ENCODE data around the gene KRT26.

- TF ChIP-seq, protein P1, sequence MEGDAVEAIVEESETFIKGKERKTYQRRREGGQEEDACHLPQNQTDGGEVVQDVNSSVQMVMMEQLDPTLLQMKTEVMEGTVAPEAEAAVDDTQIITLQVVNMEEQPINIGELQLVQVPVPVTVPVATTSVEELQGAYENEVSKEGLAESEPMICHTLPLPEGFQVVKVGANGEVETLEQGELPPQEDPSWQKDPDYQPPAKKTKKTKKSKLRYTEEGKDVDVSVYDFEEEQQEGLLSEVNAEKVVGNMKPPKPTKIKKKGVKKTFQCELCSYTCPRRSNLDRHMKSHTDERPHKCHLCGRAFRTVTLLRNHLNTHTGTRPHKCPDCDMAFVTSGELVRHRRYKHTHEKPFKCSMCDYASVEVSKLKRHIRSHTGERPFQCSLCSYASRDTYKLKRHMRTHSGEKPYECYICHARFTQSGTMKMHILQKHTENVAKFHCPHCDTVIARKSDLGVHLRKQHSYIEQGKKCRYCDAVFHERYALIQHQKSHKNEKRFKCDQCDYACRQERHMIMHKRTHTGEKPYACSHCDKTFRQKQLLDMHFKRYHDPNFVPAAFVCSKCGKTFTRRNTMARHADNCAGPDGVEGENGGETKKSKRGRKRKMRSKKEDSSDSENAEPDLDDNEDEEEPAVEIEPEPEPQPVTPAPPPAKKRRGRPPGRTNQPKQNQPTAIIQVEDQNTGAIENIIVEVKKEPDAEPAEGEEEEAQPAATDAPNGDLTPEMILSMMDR (IDR thresholded peaks at IDR 0.05; ENCODE audit: poor library complexity, severe bottlenecking) = peak; percentile 48
- TF ChIP-seq EZH2 (IDR thresholded peaks at IDR 0.05; ENCODE audit: borderline replicate concordance, insufficient read depth, low read length, poor library complexity, severe bottlenecking) = no peak
- no peak for TF ChIP-seq TAF1 (IDR thresholded peaks at IDR 0.05; ENCODE audit: low read depth)
These were observed 19.9 kb upstream of the KRT26 start for GRCh38 chr17:40791787-40792436.
